Measurements from ENCODE around the gene SAMD11. TPM values are rescaled to one million over a fixed set of nuclear protein-coding genes. Genes with fewer than 3 reads are reported as not detected.
"Not testable (repeated sequence)": the region's sequence is repeated elsewhere in the genome, so short reads cannot be mapped to it uniquely, and the experiment has no call there.

The SAMD11 gene
- polyA plus RNA-seq, 3 donors from 2014 or later = 0.14 TPM; not detected in 2

DNA sequence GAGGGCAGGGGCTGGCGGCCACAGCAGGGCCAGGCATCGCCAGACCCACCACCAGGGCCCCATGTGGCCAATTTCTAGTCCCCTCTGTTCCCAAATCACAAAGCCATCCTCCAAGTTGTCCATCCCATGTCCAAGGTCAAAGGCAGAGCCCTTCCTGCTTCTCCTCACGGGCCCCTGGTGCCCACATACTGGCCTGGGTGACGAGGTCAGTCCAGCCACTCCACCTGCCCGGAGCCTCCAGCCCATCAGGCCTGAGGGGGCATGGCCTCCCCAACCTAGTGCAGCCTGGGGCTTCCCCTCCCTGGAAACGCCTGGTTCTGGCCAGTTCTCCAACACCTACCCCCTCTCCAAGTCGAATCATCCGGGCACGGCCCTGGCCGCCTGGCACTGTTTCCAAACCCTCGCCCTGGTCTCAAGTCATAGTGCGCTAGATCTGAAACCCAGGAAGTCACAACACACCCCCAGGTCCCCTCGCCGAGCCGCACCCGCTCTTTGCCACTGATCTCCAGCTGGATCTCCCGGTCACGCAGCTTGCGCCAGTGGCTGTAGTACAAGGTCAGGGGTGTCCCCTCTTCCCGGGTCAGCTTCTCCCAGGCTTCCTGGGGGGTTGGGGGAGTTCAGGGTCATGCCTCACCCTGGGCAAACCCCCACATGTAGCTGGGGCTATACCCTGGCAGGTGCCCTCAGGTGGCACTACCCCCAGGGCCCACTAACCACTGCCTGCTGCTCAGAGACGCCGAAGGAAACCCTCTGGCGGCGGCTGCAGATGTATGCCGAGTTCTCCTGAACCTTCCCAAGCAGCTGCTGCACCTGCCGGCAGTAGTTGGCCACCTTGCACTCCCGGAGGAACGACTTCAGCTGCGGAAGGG lies 22.2 kb downstream of the SAMD11 start:
- no peak overlapping the region for H3K27ac Mint-ChIP-seq
- no peak for DNase-seq
- H3K9me3 Mint-ChIP-seq = no peaks in the 10 kb centered on the region
- no peak overlapping the region for H3K4me3 Mint-ChIP-seq
- H3K27me3 Mint-ChIP-seq (ENCODE audit: low read depth in 3 of 3) = peaks cover 0 to 3% (median 2%) of the 10 kb centered on the region in 3 donors
- peaks cover 15 to 28% (median 16%) of the 10 kb centered on the region in 3 donors for H3K36me3 Mint-ChIP-seq
- peaks cover 0 to 3% of the 10 kb centered on the region in 2 donors for H3K4me1 Mint-ChIP-seq

DNA sequence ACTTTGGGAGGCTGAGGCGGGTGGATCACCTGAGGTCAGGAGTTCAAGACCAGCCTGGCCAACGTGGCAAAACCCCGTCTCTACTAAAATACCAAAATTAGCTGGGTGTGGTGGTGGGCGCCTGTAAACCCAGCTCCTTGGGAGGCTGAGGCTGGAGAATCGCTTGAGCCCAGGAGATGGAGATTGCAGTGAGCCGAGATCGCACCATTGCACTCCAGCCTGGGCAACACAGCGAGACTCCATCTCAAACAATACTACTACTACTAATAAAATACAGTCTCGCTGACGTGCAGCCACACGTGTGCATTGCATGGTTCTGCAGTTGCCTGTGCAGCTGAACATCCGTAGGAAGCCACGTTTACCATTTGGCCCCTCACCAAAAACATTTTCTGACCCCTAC lies 23.1 kb downstream of the SAMD11 start:
- H3K4me1 Mint-ChIP-seq = not testable (repeated sequence)

DNA sequence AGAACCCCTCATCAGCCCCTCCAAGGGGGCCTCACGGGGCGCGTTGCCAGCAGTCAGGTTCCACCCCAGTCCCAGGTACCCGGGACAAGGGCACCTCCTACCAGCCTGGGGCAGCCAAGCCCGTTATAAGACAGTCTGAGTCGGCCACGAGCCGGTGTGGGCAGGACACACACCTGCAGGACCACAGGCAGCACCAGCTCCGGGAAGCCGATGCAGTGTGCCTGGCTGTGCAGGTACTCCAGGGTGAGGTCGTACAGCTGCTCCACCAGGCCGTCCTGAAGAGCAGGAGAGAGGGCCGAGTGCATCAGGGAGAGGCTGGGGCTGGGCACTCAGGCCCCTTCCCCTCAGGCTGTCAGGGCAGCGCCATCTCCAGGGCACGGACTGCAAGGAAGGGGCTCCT lies 24.2 kb downstream of the SAMD11 start:
- Mint-ChIP-seq H3K36me3 (peaks cover 15 to 32% (median 20%) of the 10 kb centered on the region in 3 donors), H3K27ac (no peak overlapping the region), H3K27me3 (ENCODE audit: low read depth in 3 of 3) (peaks cover 0 to 2% (median 0%) of the 10 kb centered on the region in 3 donors), H3K9me3 (no peaks in the 10 kb centered on the region), H3K4me3 (no peak overlapping the region), H3K4me1 (no peaks in the 10 kb centered on the region)
- no peak for DNase-seq

More for the DNA sequence above, 23.1 kb downstream of the SAMD11 start:
- not testable (repeated sequence) for H3K27ac Mint-ChIP-seq; H3K9me3 Mint-ChIP-seq; DNase-seq; H3K27me3 Mint-ChIP-seq (ENCODE audit: low read depth in 3 of 3); H3K4me3 Mint-ChIP-seq
- H3K36me3 Mint-ChIP-seq = peaks cover 15 to 32% (median 20%) of the 10 kb centered on the region in 3 donors

DNA sequence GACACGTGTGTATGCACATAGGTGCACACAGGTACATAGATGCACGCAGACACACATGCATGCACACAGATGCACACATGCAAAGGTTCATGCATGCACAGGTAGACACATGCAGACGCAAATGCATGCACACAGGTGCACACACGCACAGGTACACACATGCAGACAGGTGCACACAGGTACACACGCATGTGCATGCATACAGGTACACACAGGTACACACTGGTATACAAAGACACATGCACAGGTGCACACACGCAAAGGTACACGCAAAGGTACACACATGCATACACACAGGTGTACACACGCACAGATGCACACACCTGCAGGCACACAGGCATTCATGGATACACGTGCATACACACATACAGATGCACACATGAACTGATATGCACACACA lies 26.5 kb downstream of the SAMD11 start:
- Mint-ChIP-seq H3K4me3 (no peak overlapping the region), H3K36me3 (peaks cover 16 to 41% (median 19%) of the 10 kb centered on the region in 3 donors), H3K27ac (no peak overlapping the region), H3K9me3 (no peaks in the 10 kb centered on the region), H3K4me1 (peaks cover 0 to 2% of the 10 kb centered on the region in 2 donors), H3K27me3 (ENCODE audit: low read depth in 3 of 3) (no peaks in the 10 kb centered on the region)
- no peak for DNase-seq

DNA sequence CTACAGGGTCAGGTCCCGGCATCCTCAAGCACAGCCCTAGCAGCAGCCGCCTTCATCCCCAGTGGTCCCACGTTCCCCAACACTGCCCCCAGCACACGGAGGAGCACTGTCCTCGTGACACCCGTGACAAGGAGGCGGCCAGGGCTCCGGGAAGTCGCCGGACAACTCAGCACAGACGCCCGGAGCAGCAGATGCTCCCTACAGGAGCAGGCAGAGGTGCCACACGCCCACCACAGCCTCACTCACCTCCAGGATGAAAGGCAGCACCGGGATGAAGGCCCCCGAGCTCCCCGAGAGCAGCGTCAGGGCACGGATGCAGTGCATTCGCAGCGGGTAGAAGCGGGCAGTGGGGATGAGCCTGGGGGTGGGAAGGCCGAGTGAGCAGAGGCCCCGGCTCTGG lies 27.2 kb downstream of the SAMD11 start:
- peaks cover 0 to 6% of the 10 kb centered on the region in 2 donors for H3K4me1 Mint-ChIP-seq
- H3K27ac Mint-ChIP-seq = no peak overlapping the region
- peaks cover 18 to 41% (median 21%) of the 10 kb centered on the region in 3 donors for H3K36me3 Mint-ChIP-seq
- no peak for DNase-seq
- no peaks in the 10 kb centered on the region for H3K27me3 Mint-ChIP-seq (ENCODE audit: low read depth in 3 of 3)
- H3K4me3 Mint-ChIP-seq = no peak overlapping the region
- no peaks in the 10 kb centered on the region for H3K9me3 Mint-ChIP-seq

DNA sequence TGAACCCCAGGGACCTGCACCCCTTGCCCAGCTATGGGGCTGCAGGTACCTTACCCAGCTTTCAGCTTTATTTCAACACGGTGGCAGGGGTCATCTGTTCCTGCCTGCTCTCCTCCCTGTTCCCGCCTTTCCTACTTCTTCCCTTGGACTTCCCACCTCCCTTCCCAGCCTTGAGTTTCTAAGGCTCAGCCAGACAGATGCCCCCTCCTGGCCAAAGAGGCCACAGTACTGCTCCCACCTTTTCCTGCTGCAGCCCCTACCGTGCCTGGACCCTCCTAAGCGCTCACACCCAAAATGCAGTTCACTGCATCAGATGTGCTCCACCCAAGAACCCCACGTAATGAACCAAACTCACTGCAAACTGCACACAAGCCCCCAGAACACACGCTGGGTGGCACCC lies 27.6 kb downstream of the SAMD11 start:
- peaks cover 18 to 39% (median 21%) of the 10 kb centered on the region in 3 donors for H3K36me3 Mint-ChIP-seq
- no peak for DNase-seq
- no peaks in the 10 kb centered on the region for H3K27me3 Mint-ChIP-seq (ENCODE audit: low read depth in 3 of 3)
- no peak overlapping the region for H3K4me3 Mint-ChIP-seq
- H3K9me3 Mint-ChIP-seq = no peaks in the 10 kb centered on the region
- no peak overlapping the region for H3K27ac Mint-ChIP-seq
- peaks cover 0 to 6% of the 10 kb centered on the region in 2 donors for H3K4me1 Mint-ChIP-seq

DNA sequence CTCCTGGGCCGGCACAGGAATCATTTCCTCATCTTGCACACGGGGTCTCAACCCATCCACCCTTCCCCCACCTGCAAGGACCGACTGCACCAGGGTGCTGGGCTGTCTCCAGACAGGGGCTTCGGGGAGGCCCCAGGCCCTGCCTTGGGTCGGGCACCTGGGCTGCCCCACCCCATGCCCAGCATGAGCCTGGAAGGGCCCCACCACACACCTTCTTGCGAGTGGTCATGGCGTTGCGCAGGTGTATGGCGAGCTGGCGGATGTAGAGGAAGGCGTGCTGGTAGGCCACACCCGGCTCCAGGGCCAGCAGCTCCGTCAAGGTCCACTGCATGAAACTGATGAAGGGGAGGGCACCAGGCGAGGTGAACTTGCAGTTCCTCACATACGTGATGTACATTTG lies 28.5 kb downstream of the SAMD11 start:
- no peaks in the 10 kb centered on the region for H3K27me3 Mint-ChIP-seq (ENCODE audit: low read depth in 3 of 3)
- no peak overlapping the region for H3K27ac Mint-ChIP-seq
- H3K36me3 Mint-ChIP-seq = peaks cover 16 to 39% (median 21%) of the 10 kb centered on the region in 3 donors
- peaks cover under 1 to 10% of the 10 kb centered on the region in 2 donors for H3K4me1 Mint-ChIP-seq
- no peak overlapping the region for H3K4me3 Mint-ChIP-seq
- no peaks in the 10 kb centered on the region for H3K9me3 Mint-ChIP-seq
- no peak for DNase-seq

DNA sequence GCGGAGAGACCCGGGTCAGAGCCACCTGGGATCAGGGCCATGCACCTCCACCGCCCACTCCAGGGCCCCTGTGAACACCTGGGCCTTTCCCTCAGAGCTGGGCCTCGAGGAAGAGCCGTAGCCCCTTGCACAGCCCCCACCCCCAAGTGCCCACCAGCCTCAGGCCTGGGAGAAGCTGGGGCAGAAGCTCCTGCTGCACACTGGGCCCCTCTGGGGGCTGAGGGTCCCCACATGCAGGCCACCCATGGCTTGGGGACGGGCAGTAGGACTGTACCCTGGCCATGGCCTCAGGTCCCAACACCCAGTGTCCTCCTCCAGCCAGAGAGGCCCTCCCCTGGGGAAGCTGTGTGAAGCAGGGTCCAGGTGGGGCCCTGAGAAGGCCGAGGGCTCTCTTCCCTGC lies 28.9 kb downstream of the SAMD11 start:
- DNase-seq = no peak
- Mint-ChIP-seq H3K27ac (no peak overlapping the region), H3K9me3 (no peaks in the 10 kb centered on the region), H3K4me3 (no peak overlapping the region), H3K4me1 (peaks cover 4 to 14% of the 10 kb centered on the region in 2 donors), H3K27me3 (ENCODE audit: low read depth in 3 of 3) (peaks cover 0 to 2% (median 0%) of the 10 kb centered on the region in 3 donors), H3K36me3 (peaks cover 15 to 39% (median 21%) of the 10 kb centered on the region in 3 donors)

DNA sequence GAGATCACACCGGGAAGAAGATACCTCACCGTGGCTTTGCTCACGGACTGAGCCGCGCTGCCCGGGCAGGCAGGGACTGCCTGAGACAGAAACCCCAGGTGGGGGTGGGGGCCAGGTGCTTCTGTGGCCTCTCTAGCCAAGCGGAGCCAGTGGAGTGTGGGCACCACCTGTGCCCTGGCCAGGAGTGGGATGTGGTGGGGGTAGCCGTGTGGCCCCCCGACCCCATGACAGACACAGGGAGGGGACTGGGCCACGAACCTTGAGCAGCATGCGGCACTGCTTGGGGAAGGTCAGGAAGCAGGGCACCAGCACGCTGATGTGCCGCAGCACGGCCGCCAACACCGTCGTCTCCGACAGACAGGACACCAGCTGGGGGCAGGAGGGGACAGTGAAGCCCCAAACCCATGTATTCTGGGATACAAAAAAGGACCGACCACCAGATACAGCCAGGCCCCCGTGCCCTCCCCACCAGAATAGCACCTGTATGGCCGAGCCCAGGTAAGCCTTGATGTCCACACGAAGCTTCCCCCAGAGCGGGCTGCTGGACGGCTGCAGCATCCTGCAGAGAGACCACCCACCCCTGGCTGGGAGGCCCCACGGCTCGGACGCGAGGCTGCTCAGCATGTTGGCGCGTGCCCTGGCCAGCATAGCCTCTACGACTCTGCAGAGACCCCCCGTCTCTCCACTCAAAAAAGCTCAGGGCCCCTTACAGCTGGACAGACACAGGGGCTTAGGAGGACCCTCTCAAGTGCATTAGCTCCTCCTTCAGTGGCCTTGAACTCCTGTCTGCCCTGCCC lies 30.0 kb downstream of the SAMD11 start:
- Mint-ChIP-seq H3K27ac (no peak overlapping the region), H3K27me3 (ENCODE audit: low read depth in 3 of 3) (peaks cover 0 to 7% (median 3%) of the 10 kb centered on the region in 3 donors), H3K36me3 (peaks cover 15 to 38% (median 21%) of the 10 kb centered on the region in 3 donors), H3K4me3 (no peak overlapping the region), H3K9me3 (no peaks in the 10 kb centered on the region), H3K4me1 (peaks cover 16 to 24% of the 10 kb centered on the region in 2 donors)
- no peak for DNase-seq

DNA sequence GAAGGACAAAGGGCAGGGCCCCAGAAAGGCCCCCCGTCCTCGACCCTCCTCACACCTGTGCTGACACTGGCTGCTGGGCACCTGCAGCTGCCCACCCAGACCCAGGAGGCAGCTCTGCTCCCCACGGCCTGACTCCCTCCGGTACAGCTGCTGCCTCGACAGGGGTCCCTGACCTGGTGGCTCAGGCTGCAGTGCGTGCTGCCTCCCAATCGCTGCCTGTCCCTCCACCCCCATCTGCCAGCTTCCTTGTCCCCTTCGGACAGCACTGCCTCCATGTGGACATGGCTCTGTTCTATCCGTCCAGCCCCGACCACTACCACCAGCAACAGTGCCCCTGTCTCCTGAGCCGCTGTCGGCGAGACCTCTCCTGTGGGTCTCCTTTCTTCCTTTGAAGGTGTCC lies 31.2 kb downstream of the SAMD11 start:
- Mint-ChIP-seq H3K4me3 (no peak overlapping the region), H3K36me3 (peaks cover 13 to 28% (median 18%) of the 10 kb centered on the region in 3 donors), H3K9me3 (no peaks in the 10 kb centered on the region), H3K4me1 (peaks cover 18 to 28% of the 10 kb centered on the region in 2 donors), H3K27me3 (ENCODE audit: low read depth in 3 of 3) (peaks cover 4 to 12% (median 6%) of the 10 kb centered on the region in 3 donors), H3K27ac (no peak overlapping the region)
- no peak for DNase-seq

DNA sequence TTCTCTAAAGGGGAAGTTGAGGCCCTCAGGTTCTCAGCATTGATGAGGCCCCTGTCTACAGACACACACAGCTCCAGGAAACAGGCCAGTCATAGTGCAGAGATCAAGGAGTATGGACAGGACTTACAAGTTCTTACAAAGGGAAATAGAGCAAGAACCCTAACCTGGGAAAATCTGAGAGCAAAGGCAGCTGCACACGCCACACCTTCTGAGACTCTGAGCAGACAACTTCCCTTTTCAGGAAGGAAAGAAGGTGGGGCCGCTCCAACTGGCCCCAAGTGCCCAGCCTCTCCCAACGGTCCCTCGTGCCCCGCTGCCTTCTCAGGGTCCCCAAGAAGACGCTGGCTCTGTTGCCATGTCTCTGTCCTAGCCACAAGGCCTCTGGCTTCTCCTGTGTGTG lies 31.8 kb downstream of the SAMD11 start:
- H3K9me3 Mint-ChIP-seq = no peaks in the 10 kb centered on the region
- DNase-seq = no peak
- H3K4me3 Mint-ChIP-seq = no peak overlapping the region
- H3K36me3 Mint-ChIP-seq = peaks cover 9 to 23% (median 12%) of the 10 kb centered on the region in 3 donors
- H3K4me1 Mint-ChIP-seq = peaks cover 23 to 28% of the 10 kb centered on the region in 2 donors
- peaks cover 4 to 12% (median 6%) of the 10 kb centered on the region in 3 donors for H3K27me3 Mint-ChIP-seq (ENCODE audit: low read depth in 3 of 3)
- no peak overlapping the region for H3K27ac Mint-ChIP-seq

DNA sequence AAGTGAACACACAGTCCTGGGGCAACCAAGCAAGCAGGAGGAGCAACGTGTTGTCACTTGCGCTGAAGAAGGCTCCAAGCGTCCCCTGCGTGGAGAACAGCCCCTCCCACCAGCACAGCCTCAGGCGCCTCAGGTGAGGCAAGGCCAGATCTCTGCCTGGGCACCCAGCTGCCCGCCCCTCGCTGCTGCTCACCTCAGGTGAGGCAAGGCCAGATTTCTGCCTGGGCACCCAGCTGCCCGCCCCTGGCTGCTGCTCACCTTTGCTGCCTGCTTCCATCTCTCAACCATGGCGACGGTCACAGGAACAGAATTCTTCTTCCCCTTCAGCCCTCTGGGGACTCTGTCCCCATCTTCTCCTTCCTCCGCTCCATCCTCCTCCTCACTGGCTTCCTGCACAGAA lies 32.9 kb downstream of the SAMD11 start:
- Mint-ChIP-seq H3K27ac (peak overlapping the region in 1 of 6 donors; percentile 36), H3K4me1 (peaks cover 23 to 28% of the 10 kb centered on the region in 2 donors), H3K27me3 (ENCODE audit: low read depth in 3 of 3) (peaks cover 4 to 12% (median 6%) of the 10 kb centered on the region in 3 donors), H3K9me3 (no peaks in the 10 kb centered on the region), H3K36me3 (peaks cover 5 to 16% (median 7%) of the 10 kb centered on the region in 3 donors), H3K4me3 (no peak overlapping the region)
- no peak for DNase-seq

DNA sequence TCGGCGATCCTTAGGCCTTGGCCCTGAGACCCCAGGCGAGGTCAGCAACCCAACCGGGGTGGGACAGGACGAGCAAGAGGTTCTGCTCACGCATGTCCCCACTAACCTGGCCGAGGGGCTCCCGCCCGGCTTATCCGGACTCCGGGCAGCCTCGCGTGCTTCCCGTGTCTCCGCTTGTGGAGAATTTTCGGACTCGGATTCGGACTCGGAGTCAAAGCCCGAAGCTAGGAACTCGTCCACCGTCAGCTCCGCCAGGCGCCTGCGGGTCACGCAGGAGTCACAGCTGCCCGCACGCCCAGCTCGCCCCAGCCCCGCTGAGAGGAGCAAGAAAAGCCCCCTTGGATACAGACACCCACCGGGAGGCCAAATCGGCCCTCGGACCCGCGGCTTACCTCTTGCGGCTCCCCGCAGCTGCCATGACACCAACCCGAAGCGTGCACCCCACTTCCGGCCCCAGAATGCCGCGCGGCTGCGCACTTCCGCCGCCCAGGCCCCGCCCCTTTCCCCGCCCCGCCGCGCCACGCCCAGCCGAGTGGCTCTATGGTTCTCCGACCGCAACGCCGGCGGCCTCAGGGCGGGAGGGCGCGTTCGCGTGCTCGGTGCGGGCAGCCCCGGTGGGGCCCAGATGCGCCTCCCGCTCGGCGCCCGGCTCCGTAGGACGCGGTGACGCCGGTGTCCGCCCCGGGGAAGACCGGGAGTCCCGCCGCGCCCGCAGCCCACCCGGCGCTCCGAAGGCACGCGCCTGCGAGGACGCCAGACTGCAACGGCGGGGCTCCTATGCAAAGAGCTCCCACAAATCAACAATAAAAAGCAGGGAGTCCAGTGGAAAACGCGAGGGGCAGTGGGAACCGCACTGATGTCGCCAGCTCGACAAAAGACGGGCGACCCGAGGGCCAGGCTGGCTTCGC lies 35.4 kb downstream of the SAMD11 start, which contains the start of gene NOC2L:
Gene NOC2L, minus strand, starts transcription at position 434 of the 908 bp plus-strand sequence. Its CDS starts 16 bp downstream, at position 418.
- Mint-ChIP-seq H3K4me3 (peak within 1 kb of the TSS; percentile 88 to 95 (median 92)), H3K9me3 (no peaks in the 10 kb centered on the region), H3K27me3 (ENCODE audit: low read depth in 3 of 3) (peaks cover 4 to 12% (median 6%) of the 10 kb centered on the region in 3 donors)

More for the DNA sequence above, 35.4 kb downstream of the SAMD11 start, which contains the start of gene NOC2L:
- peak; percentile 89 to 93 (median 91) for DNase-seq
- peak within 1 kb of the TSS; percentile 65 to 89 (median 71) for H3K27ac Mint-ChIP-seq
- peaks cover 5 to 14% (median 7%) of the 10 kb centered on the region in 3 donors for H3K36me3 Mint-ChIP-seq
- H3K4me1 Mint-ChIP-seq = peaks cover 25 to 28% of the 10 kb centered on the region in 2 donors
